ENCODE measurements around the gene SLC37A3.

- TF ChIP-seq POLR2A (IDR thresholded peaks at IDR 0.05; ENCODE audit: low read length) = no peak
- no peak for TF ChIP-seq GATA1 (IDR thresholded peaks at IDR 0.05; ENCODE audit: low read depth, low read length)
Observed at GRCh38 chr7:140317597-140317996, 80.7 kb downstream of the SLC37A3 start.
